Glutamatergic neuron (in vitro differentiated cells): ENCODE results near the gene TNNT3. TPM values are rescaled to one million over a fixed set of nuclear protein-coding genes. Genes with fewer than 3 reads are reported as not detected.

Source experiments
- DNase-seq: peaks from one replicate; pipeline ENCODE4 v3.0.0; 2022
- H3K27ac Mint-ChIP-seq: one replicate; pipeline ENCODE4 v1.8.0; 2020; ENCODE audit warnings: mild to moderate bottlenecking, mixed read lengths, inconsistent platforms; ENCODE audit not compliant: unreplicated experiment
- H3K27me3 Mint-ChIP-seq: one replicate; pipeline ENCODE4 v1.8.0; 2020; ENCODE audit warnings: mild to moderate bottlenecking, moderate library complexity, mixed read lengths, inconsistent platforms; ENCODE audit not compliant: unreplicated experiment
- H3K36me3 Mint-ChIP-seq: one replicate; pipeline ENCODE4 v1.8.0; 2020; ENCODE audit warnings: mild to moderate bottlenecking, mixed read lengths, inconsistent platforms; ENCODE audit not compliant: unreplicated experiment
- H3K4me1 Mint-ChIP-seq: one replicate; pipeline ENCODE4 v1.8.0; 2020; ENCODE audit warnings: mild to moderate bottlenecking, low read depth, mixed read lengths, inconsistent platforms; ENCODE audit not compliant: unreplicated experiment
- H3K4me3 Mint-ChIP-seq: one replicate; pipeline ENCODE4 v1.8.0; 2020; ENCODE audit warnings: mild to moderate bottlenecking, mixed read lengths, inconsistent platforms; ENCODE audit not compliant: unreplicated experiment
- H3K9me3 Mint-ChIP-seq: one replicate; pipeline ENCODE4 v1.8.0; 2020; ENCODE audit warnings: mild to moderate bottlenecking, moderate library complexity, mixed read lengths, inconsistent platforms; ENCODE audit not compliant: unreplicated experiment
- total RNA-seq: library from RNA; stranded (reverse); fragmentation: NEBNext Ultra II Directional; extraction: Animal tissue kit (Norgen Biotek cat#: 25700); gene quantifications from one replicate; pipeline ENCODE4 v1.2.1, GENCODE V29; 2021; ENCODE audit not compliant: unreplicated experiment
- TF ChIP-seq, protein P1 (sequence below): fragments of 200-600 bp; sonication (generic); IDR thresholded peaks from one replicate; pipeline ENCODE4 v1.5.0; 2021; ENCODE audit not compliant: partially characterized antibody, unreplicated experiment

The TNNT3 gene
- total RNA-seq, 1 donor from 2014 or later = not detected

DNA sequence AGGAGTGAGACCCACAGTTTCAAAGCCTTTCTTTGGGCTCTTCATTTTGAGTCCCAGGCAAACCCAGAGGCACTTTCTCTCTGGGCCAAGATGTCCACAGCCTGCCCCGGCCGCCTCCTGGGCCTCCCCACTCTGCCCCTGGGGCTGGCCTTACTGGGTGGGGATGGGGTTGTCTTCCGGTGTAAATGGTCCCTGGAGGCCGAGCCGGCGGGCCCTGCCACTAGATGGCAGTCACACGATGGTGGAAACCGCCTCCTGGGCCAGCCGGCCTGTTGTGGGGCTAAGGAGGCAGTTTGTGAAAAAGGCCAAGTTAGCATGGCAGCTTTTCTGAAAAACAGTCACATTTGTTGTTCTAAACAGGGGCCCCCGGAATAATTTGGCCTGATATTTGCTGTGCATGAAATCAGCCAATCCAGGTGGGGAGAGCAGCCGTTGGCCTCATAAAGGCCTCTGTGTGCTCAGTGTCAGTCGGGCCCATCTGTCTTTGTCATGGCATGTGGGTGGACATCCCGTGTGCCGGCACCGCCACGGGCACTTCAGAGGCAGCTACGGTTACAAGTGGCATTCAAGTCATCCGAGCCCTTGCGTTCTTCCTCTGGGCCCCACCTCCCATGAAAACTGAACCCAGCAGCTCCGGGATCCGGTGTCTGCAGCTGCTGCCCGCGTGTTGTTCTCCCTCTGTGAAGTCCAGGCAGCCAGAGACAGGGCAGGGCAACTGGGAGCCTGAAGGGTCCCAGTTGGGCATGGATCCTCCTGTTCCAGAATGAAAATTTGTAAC is 34.2 kb downstream of the TNNT3 start:
- TF ChIP-seq, protein P1, sequence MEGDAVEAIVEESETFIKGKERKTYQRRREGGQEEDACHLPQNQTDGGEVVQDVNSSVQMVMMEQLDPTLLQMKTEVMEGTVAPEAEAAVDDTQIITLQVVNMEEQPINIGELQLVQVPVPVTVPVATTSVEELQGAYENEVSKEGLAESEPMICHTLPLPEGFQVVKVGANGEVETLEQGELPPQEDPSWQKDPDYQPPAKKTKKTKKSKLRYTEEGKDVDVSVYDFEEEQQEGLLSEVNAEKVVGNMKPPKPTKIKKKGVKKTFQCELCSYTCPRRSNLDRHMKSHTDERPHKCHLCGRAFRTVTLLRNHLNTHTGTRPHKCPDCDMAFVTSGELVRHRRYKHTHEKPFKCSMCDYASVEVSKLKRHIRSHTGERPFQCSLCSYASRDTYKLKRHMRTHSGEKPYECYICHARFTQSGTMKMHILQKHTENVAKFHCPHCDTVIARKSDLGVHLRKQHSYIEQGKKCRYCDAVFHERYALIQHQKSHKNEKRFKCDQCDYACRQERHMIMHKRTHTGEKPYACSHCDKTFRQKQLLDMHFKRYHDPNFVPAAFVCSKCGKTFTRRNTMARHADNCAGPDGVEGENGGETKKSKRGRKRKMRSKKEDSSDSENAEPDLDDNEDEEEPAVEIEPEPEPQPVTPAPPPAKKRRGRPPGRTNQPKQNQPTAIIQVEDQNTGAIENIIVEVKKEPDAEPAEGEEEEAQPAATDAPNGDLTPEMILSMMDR = no peak
- H3K4me3 Mint-ChIP-seq = no peak overlapping the region
- H3K4me1 Mint-ChIP-seq = no peaks in the 10 kb centered on the region
- DNase-seq = no peak
- H3K27me3 Mint-ChIP-seq = no peaks in the 10 kb centered on the region
- no peaks in the 10 kb centered on the region for H3K9me3 Mint-ChIP-seq
- no peaks in the 10 kb centered on the region for H3K36me3 Mint-ChIP-seq
- no peak overlapping the region for H3K27ac Mint-ChIP-seq

DNA sequence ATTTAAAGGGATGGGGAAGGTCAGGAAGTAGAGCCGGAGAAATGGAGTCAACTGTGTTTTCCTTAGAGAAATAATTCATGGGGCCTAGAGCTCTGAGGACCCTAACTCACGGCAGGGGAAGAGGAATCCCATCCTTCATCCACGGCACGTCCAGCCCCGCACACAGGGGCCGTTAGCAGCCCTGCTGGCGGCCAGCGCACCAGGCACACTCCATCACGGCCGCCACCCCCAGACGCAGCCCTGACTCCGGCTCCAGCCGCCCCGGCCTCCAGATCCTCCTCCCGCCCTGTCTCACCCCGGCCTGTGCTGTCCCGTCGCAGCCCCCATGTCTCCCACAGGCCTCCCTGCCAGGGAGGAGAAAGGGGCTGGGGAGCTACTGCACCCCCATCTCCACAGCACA is 38.9 kb downstream of the TNNT3 start:
- TF ChIP-seq, protein P1 = no peak
- Mint-ChIP-seq H3K4me1 (no peaks in the 10 kb centered on the region), H3K4me3 (no peak overlapping the region), H3K9me3 (no peaks in the 10 kb centered on the region), H3K27me3 (no peaks in the 10 kb centered on the region), H3K27ac (no peak overlapping the region), H3K36me3 (no peaks in the 10 kb centered on the region)
- DNase-seq = no peak

DNA sequence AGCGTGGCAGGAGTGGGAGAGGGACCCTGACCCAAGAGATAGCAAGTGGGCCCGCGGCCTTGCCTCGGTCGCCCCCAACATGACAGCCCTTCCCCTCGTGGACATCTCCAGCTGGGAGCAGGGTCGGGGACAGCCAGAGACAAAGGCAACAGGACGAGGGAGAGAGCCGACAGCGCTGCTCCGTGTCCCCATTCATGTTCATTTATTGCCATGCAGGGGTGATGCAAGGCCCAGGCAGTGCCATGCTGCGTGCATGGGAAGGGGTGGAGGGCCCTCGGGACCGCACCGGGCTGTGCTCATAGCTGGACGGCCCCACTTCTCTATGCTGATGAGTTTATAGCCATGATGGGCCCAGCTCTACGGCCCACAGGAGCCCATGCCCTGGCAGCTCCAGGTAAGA is 40.3 kb downstream of the TNNT3 start:
- TF ChIP-seq, protein P1 = no peak
- Mint-ChIP-seq H3K36me3 (no peaks in the 10 kb centered on the region), H3K27ac (no peak overlapping the region), H3K9me3 (no peaks in the 10 kb centered on the region), H3K4me1 (no peaks in the 10 kb centered on the region), H3K27me3 (no peaks in the 10 kb centered on the region), H3K4me3 (no peak overlapping the region)
- DNase-seq = no peak

DNA sequence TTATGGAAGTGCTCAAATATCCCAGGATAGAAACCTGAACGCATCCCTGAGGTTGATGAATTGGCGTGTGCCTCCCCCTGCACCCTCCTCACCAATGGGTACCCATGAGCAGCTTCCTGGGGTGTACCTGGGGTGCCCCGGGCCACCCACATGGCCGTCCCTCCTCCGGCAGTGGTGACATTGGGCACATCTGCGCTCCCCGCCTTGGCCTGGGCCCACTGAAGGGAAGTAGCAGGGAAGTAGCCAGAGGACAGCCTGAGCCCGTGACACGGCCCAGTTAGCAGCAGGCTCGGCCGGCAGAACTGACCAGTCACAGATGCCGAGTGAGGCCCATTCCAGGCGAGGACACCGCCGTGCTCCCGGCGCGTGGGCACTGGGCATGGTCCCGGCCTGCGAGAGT is 44.4 kb downstream of the TNNT3 start:
- no peaks in the 10 kb centered on the region for H3K9me3 Mint-ChIP-seq
- no peak overlapping the region for H3K27ac Mint-ChIP-seq
- no peaks in the 10 kb centered on the region for H3K36me3 Mint-ChIP-seq
- no peak for DNase-seq
- TF ChIP-seq, protein P1 = no peak
- no peaks in the 10 kb centered on the region for H3K27me3 Mint-ChIP-seq
- H3K4me1 Mint-ChIP-seq = no peaks in the 10 kb centered on the region
- H3K4me3 Mint-ChIP-seq = no peak overlapping the region

DNA sequence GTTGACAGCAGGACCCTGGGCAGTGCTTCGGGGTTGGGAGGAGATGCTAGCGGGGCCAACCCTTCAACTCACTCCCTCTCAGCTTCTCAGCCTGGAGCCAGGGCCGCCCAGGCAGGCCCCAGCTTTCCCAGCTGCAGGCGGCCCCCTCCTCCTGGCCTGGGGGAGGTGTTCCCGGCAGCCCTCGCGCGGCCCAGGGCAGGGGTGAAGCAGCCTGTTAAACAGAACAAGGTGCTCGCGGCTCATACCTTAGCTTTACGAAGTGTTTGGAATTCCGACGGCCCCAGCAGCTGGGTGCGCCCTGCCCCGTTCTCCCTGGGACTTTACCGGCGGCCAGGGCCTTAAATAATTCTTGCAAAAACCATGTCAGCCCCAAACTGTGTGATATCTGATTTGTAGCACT is 44.8 kb downstream of the TNNT3 start:
- TF ChIP-seq, protein P1 = no peak
- Mint-ChIP-seq H3K27ac (no peak overlapping the region), H3K27me3 (no peaks in the 10 kb centered on the region), H3K9me3 (no peaks in the 10 kb centered on the region), H3K4me3 (no peak overlapping the region), H3K36me3 (no peaks in the 10 kb centered on the region), H3K4me1 (no peaks in the 10 kb centered on the region)
- no peak for DNase-seq
